Naive B cell (primary cell): ENCODE measurements around the gene RFXAP. TPM values are rescaled to one million over a fixed set of nuclear protein-coding genes. Genes with fewer than 3 reads are reported as not detected.
"Not testable (repeated sequence)": the region's sequence is repeated elsewhere in the genome, so short reads cannot be mapped to it uniquely, and the experiment has no call there.

ENCODE experiments used
- ATAC-seq, 2 donors: fragments of 150-1000 bp; cut with Tn5 transposase; 2 replicates each; pipeline ENCODE4 v1.10.0; 2021; ENCODE audit warnings: low read depth in 2 of 2, mild to moderate bottlenecking in 2 of 2, moderate library complexity in 2 of 2
- DNase-seq: peaks from one replicate; pipeline ENCODE4 v3.0.0; 2022
- H3K27ac Mint-ChIP-seq, 6 donors: one replicate each; pipeline ENCODE4 v1.8.0; 2020 to 2022; ENCODE audit warnings: mild to moderate bottlenecking in 6 of 6, mixed read lengths in 6 of 6, moderate library complexity in 5 of 6, inconsistent platforms in 2 of 6
- H3K27me3 Mint-ChIP-seq, 3 donors: one replicate each; pipeline ENCODE4 v1.8.0; 2021 to 2022; ENCODE audit warnings: mixed read lengths in 3 of 3, mild to moderate bottlenecking in 1 of 3
- H3K36me3 Mint-ChIP-seq, 2 donors: one replicate each; pipeline ENCODE4 v1.8.0; 2020 to 2022; ENCODE audit warnings: mixed read lengths in 2 of 2, inconsistent platforms in 1 of 2, mild to moderate bottlenecking in 1 of 2
- H3K4me1 Mint-ChIP-seq, 3 donors: one replicate each; pipeline ENCODE4 v1.8.0; 2020 to 2022; ENCODE audit warnings: mixed read lengths in 3 of 3, inconsistent platforms in 1 of 3, mild to moderate bottlenecking in 1 of 3, moderate library complexity in 1 of 3
- H3K4me3 Mint-ChIP-seq, 8 donors: one replicate each; pipeline ENCODE4 v1.8.0; 2020 to 2022; ENCODE audit warnings: mild to moderate bottlenecking in 8 of 8, mixed read lengths in 8 of 8, moderate library complexity in 8 of 8, inconsistent platforms in 2 of 8
- H3K9me3 Mint-ChIP-seq, 7 donors: one replicate each; pipeline ENCODE4 v1.8.0; 2020 to 2022; ENCODE audit warnings: mixed read lengths in 7 of 7, mild to moderate bottlenecking in 5 of 7, inconsistent platforms in 2 of 7, moderate library complexity in 1 of 7
- polyA plus RNA-seq, 6 donors: library from polyadenylated mRNA; unstranded; fragments of 300-500 nt; fragmentation: Illumina TruSeq; gene quantifications; one replicate each; pipeline ENCODE4 v1.2.3, GENCODE V29; 2021; ENCODE audit warnings: low read depth in 6 of 6

The RFXAP gene, protein sequence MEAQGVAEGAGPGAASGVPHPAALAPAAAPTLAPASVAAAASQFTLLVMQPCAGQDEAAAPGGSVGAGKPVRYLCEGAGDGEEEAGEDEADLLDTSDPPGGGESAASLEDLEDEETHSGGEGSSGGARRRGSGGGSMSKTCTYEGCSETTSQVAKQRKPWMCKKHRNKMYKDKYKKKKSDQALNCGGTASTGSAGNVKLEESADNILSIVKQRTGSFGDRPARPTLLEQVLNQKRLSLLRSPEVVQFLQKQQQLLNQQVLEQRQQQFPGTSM
- polyA plus RNA-seq, result 10 to 100 TPM in 1 of 6 donors, 1 to 10 TPM in 5; 3.3 to 10.3 (median 6.1) TPM

DNA sequence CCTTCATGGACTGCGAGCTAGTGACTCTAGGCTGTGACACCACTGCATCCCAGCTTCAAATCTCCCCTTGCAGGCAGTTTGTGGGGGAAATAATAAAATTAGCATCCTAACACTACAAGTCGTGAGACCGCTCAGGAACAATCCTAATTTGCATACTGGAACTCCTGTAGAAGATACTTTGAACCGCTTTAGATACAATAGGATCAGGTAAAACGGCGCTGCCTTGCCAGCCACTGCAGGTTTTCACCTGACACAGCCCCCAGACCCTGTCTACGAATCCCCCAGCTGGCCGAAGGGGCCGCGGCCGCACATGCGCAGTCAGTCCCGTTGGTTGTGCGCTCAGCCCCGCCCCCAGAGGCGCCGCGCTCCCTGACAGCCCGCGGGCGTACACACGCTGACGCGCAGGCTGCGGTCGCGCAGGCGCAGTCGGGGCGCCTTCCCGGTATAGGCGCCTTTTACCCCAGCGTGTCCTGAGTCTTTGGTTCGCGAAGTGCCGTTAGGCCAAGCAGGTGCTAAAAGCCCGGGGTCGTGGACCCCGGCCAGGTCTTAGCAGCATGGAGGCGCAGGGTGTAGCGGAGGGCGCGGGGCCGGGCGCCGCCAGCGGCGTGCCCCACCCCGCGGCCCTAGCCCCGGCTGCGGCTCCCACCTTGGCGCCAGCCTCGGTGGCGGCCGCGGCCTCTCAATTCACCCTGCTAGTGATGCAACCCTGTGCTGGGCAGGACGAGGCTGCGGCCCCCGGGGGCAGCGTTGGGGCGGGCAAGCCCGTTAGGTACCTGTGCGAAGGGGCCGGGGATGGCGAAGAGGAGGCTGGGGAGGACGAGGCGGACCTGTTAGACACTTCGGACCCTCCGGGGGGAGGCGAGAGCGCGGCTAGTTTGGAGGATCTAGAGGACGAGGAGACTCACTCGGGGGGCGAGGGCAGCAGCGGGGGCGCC is at the start of gene RFXAP:
TSS of gene RFXAP (plus strand) at position 419 of the 935 bp plus-strand sequence. CDS start at position 555, 136 bp downstream.
- DNase-seq (peak; percentile 91), ATAC-seq (peak; percentile 92 to 93)
- H3K9me3 Mint-ChIP-seq, result no peaks in the 10 kb centered on the region
- peaks cover 25 to 49% (median 44%) of the 10 kb centered on the region in 3 donors for H3K4me1 Mint-ChIP-seq
- H3K36me3 Mint-ChIP-seq, result no peaks in the 10 kb centered on the region
- peaks cover 7 to 9% (median 7%) of the 10 kb centered on the region in 3 donors for H3K27me3 Mint-ChIP-seq
- peak within 1 kb of the TSS; percentile 88 to 99 (median 95) for H3K27ac Mint-ChIP-seq
- H3K4me3 Mint-ChIP-seq, result peak within 1 kb of the TSS; percentile 92 to 98 (median 96)

DNA sequence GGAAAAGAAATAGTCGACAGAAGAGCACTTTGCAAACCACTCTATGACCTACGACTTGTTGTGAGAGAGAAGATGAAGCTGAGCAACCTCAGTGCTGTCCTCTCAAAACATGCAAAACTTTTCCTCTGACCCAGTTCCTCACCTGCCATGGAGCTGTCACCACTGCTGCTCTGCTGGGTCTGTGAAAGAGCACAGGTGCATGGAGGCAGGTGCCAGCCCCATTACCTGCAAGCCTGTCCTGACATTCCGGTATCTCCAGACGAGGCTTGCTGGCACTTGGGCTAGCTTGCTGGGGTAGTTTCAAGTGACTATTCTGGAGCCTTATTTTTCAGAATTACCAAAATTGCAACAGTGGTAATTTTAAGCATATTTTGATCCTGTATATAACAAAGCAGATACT is 49.5 kb upstream of the RFXAP start:
- H3K4me1 Mint-ChIP-seq, result peaks cover 0 to 4% (median 0%) of the 10 kb centered on the region in 3 donors
- peak overlapping the region in 1 of 6 donors; percentile 23 for H3K27ac Mint-ChIP-seq
- H3K9me3 Mint-ChIP-seq, result peaks cover 2 to 22% (median 14%) of the 10 kb centered on the region in 7 donors
- H3K27me3 Mint-ChIP-seq, result peaks cover 31 to 43% (median 41%) of the 10 kb centered on the region in 3 donors
- DNase-seq (no peak), ATAC-seq (no peak)
- H3K36me3 Mint-ChIP-seq, result peaks cover 5 to 19% of the 10 kb centered on the region in 2 donors
- no peak overlapping the region for H3K4me3 Mint-ChIP-seq

DNA sequence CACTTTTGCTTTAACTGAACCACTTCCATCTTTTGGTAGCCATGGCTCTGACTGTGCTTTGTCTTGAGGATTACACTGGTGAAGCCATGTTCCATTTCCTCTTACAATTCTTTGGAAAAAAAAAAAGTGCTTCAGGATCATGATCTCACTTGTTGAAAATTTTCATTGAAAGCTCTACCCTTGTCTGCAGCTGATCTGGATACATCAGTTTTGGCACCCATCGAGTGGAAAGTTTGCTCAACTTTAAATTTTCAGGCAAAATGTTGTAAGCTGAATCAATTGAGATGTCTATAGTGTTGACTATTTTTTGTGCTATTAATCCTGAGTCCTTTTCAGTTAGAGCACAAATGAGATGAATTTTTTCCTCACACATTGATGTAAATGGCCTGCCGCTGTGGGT is 48.3 kb upstream of the RFXAP start:
- peaks cover 2 to 22% (median 13%) of the 10 kb centered on the region in 7 donors for H3K9me3 Mint-ChIP-seq
- H3K36me3 Mint-ChIP-seq, result peaks cover 5 to 16% of the 10 kb centered on the region in 2 donors

DNA sequence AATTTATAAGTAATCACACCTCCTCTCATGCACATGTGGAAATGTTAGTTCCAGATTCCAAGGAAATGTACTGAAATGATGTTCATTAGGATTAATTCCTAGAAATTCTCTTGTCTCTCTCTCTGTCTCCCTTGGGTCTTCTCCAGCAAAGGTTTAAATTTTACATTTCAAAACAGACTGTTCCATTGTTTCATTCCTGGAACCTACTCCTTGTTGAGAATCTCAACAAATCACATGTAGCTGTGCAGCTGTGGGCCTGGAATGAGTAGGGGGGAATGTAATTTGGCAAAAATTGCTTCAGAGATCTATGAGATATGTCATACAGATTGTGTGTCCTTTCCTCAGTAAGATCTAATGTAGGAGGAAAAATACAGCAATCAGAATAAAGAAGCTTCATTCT is 46.2 kb upstream of the RFXAP start:
- Mint-ChIP-seq H3K36me3 (no peaks in the 10 kb centered on the region), H3K27me3 (peaks cover 31 to 49% (median 47%) of the 10 kb centered on the region in 3 donors), H3K9me3 (peaks cover 0 to 7% (median 0%) of the 10 kb centered on the region in 7 donors), H3K27ac (no peak overlapping the region), H3K4me3 (no peak overlapping the region), H3K4me1 (peaks cover 0 to 4% (median 0%) of the 10 kb centered on the region in 3 donors)
- ATAC-seq (no peak), DNase-seq (no peak)

More for the DNA sequence above, 48.3 kb upstream of the RFXAP start:
- Mint-ChIP-seq H3K27me3 (peaks cover 27 to 42% (median 39%) of the 10 kb centered on the region in 3 donors), H3K27ac (no peak overlapping the region), H3K4me3 (no peak overlapping the region), H3K4me1 (peaks cover 0 to 4% (median 0%) of the 10 kb centered on the region in 3 donors)
- ATAC-seq (no peak), DNase-seq (no peak)

DNA sequence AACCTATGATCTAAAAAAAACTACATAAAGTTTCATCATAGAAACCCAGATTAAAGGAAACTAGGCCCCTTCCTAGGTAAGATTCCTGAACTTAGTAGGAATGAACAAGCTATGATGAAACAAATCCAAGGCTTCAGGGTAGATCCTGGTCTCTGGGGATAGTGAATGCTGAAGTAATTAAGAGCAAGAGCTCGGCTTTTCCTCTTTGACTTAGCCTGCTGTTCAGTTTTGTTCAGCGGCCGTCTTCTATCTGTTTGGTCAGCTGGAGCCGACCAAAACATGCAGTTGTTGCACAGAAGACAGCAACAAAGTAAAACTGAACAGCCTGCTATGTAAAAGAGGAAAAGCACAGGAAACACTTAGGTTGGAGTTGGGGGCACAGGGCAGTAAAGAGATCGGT is 44.1 kb upstream of the RFXAP start:
- peaks cover 35 to 54% (median 50%) of the 10 kb centered on the region in 3 donors for H3K27me3 Mint-ChIP-seq
- peaks cover 0 to 3% (median 0%) of the 10 kb centered on the region in 7 donors for H3K9me3 Mint-ChIP-seq
- no peak overlapping the region for H3K27ac Mint-ChIP-seq
- H3K4me1 Mint-ChIP-seq, result no peaks in the 10 kb centered on the region
- no peaks in the 10 kb centered on the region for H3K36me3 Mint-ChIP-seq
- H3K4me3 Mint-ChIP-seq, result no peak overlapping the region
- DNase-seq, result no peak
- ATAC-seq, result no peak

DNA sequence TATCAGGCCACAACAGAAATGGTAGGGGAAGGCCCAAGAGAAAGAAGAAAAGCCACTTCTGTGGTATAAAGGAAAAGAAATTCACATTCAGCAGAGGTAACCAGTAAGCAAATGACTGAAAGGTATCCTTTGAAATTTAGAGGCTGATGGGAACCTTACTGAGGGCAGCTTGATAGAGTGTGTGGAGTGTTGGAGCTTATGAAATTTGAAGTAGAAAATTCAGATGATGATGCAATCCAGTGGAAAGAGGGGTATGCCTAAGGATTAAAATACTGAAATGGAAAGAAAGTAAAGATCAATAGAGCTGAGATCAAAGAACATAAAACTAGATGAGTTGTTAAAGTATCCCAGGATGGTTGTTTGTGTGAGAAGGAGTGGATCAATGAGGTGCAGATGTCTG is 42.8 kb upstream of the RFXAP start:
- DNase-seq (no peak), ATAC-seq (no peak)
- no peak overlapping the region for H3K27ac Mint-ChIP-seq
- H3K9me3 Mint-ChIP-seq, result peaks cover 0 to 3% (median 0%) of the 10 kb centered on the region in 7 donors
- H3K4me3 Mint-ChIP-seq, result no peak overlapping the region
- H3K36me3 Mint-ChIP-seq, result no peaks in the 10 kb centered on the region
- peaks cover 31 to 54% (median 50%) of the 10 kb centered on the region in 3 donors for H3K27me3 Mint-ChIP-seq
- H3K4me1 Mint-ChIP-seq, result no peaks in the 10 kb centered on the region

DNA sequence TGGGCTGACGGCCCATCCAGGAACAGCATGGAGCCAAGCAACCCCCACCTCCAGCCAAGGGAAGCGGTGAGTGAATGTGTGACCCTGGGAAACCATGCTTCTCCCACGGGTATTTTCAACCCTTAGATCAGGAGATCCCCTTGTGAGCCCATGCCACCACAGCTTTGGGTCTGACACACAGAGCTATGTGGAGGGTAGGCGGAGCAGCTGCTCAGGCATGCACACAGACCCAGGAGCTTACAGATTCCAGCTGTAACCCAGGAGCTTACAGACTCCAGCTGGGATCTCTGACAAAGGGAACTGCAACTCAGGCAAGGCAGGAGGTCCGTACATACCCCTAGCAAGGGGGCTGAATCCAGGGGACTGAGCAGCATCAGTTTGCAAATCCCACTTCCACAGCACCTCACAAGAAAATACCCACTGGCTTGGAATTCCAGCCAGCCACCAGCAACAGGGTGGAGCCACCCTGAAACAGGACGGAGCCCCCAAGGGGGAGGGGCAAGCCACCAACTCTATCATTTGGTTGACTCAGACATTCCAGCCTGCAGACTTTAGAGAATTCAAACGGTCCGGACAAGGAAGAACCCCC is 40.8 kb upstream of the RFXAP start:
- Mint-ChIP-seq H3K27ac (peak overlapping the region in 1 of 6 donors; percentile 27), H3K4me3 (no peak overlapping the region), H3K9me3 (peaks cover 0 to 3% (median 0%) of the 10 kb centered on the region in 7 donors), H3K36me3 (no peaks in the 10 kb centered on the region), H3K4me1 (no peaks in the 10 kb centered on the region), H3K27me3 (peaks cover 31 to 53% (median 53%) of the 10 kb centered on the region in 3 donors)
- ATAC-seq (no peak), DNase-seq (no peak)

DNA sequence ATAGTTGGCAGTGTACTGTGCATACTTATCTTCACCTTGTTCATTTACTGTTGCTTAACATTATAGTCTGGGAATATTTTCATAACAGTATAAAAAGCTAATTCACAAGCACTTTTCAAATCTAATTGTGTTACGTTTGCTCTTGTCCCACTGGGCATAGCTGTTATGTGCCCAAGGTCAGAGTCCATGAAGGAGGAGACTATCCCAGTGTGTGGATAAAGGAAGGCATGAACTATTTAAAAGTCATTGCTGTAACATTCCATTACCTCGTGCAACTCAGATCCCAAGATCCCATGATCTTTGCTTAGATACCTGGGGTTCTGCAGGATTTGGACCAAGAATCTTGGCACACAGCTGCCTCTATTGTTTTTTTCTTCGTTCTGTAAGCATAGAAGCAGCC is 35.1 kb upstream of the RFXAP start:
- Mint-ChIP-seq H3K9me3 (peaks cover 0 to 6% (median 3%) of the 10 kb centered on the region in 7 donors), H3K36me3 (no peaks in the 10 kb centered on the region), H3K4me1 (peaks cover 0 to 5% (median 0%) of the 10 kb centered on the region in 3 donors), H3K4me3 (no peak overlapping the region), H3K27ac (no peak overlapping the region), H3K27me3 (peaks cover 4 to 20% (median 11%) of the 10 kb centered on the region in 3 donors)
- no peak for ATAC-seq
- DNase-seq, result no peak

DNA sequence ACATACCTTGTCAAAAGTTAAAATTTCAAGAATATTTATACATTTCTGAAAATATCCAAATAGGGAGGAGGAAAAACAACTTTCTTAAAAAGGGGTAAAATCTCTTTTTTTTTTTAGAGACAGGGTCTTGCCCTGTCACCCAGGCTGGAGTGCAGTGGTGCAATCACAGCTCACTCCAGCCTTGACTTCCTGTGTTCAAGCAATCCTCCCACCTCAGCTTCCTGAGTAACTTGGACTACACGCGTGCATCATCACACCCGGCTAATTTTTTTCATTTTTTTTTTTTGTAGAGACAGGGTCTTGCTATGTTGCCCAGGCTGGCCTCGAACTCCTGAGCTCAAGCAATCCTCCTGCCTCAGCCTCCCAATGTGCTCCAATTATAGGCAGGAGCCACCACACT is 32.8 kb upstream of the RFXAP start:
- not testable (repeated sequence) for H3K27ac Mint-ChIP-seq, H3K4me3 Mint-ChIP-seq, ATAC-seq, DNase-seq, H3K9me3 Mint-ChIP-seq, H3K36me3 Mint-ChIP-seq, H3K4me1 Mint-ChIP-seq
- H3K27me3 Mint-ChIP-seq, result peaks cover 4 to 14% (median 11%) of the 10 kb centered on the region in 3 donors

DNA sequence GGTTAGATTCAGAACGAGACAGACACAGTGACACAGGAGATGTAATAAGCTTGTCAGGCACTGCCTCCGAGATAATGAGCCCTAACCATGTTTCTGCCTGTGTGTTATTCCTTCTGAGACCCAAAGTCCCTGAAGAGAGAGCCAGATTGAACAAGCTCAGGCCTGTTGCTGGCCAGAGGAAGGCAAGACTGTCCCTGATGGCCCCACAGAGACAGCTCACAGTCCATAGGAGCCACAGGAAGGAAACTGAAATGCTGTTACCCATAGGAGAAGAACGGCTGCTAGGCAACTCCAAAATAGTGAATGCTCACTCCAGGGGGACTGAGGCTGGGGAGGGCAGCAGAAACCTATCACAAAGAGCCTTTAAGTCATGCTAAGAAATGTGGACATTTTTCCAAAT is 31.8 kb upstream of the RFXAP start:
- H3K4me1 Mint-ChIP-seq, result peaks cover 0 to 5% (median 0%) of the 10 kb centered on the region in 3 donors
- ATAC-seq, result no peak
- no peak overlapping the region for H3K4me3 Mint-ChIP-seq
- H3K27ac Mint-ChIP-seq, result peak overlapping the region in 3 of 6 donors; percentile 2 to 59 (median 39)
- DNase-seq, result no peak
- H3K9me3 Mint-ChIP-seq, result peaks cover 0 to 6% (median 0%) of the 10 kb centered on the region in 7 donors
- no peaks in the 10 kb centered on the region for H3K36me3 Mint-ChIP-seq
- peaks cover 10 to 11% (median 10%) of the 10 kb centered on the region in 3 donors for H3K27me3 Mint-ChIP-seq

DNA sequence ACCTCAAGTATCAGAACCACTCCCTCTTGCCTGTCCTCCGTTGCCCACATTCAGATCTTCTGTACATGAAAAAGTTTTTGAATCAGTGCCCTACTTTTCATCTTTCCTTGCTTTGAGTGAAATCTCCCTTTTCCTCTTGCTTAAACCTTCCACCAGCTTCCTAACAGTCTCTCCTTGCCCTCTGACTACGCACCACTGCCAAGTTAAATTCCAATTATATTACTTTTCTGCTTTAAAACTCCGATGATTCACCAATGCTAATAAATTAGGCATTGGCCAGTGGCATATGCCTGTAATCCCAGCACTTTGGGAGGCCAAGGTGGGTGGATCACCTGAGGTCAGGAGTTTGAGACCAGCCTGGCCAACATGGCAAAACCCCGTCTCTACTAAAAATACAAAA is 30.7 kb upstream of the RFXAP start:
- no peaks in the 10 kb centered on the region for H3K36me3 Mint-ChIP-seq
- peaks cover 0 to 6% (median 0%) of the 10 kb centered on the region in 7 donors for H3K9me3 Mint-ChIP-seq
- H3K27me3 Mint-ChIP-seq, result peaks cover under 1 to 10% (median under 1%) of the 10 kb centered on the region in 3 donors
- H3K4me1 Mint-ChIP-seq, result peaks cover 0 to 5% (median 0%) of the 10 kb centered on the region in 3 donors
- no peak overlapping the region for H3K4me3 Mint-ChIP-seq
- ATAC-seq (no peak), DNase-seq (no peak)
- H3K27ac Mint-ChIP-seq, result peak overlapping the region in 2 of 6 donors; percentile 2 to 70

DNA sequence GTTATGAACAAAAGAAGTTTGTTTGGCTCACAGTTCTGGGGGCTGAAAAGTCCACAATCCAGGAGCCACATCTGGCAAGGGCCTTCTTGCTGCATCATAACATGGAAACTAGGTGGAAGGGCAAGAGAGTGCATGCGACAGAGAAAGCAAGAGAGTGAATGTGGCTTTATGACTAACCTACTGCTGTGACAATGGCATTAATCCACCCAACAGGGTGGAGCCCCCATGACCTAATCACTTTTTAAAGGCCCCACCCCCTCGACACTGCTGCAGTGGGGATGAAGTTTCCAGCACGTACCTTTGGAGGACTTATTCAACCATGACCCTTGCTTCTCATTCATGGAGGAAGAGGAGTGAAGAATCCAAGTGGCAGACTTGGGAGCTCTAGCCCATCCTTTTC is 30.0 kb upstream of the RFXAP start:
- no peaks in the 10 kb centered on the region for H3K36me3 Mint-ChIP-seq
- no peak for ATAC-seq
- H3K4me3 Mint-ChIP-seq, result no peak overlapping the region

DNA sequence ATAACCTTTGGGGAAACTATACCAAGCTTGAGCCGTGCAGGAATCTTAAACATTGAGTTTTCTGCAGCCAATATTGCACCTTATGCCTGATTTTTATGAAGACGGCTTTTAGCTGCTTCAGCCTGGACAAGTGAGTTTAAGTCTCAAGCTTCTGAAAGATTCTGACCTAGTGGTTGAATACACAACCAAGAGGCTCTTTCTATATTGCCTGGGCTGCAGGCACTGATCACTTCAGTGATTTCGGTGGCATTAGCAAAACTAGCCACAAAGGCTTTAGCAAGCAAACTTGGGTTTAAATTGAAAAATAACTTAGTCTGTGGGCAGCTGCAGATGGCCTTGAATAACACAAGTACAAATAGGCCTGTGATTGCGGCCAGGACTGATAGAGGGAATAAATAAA is 29.3 kb upstream of the RFXAP start:
- H3K9me3 Mint-ChIP-seq, result peaks cover 0 to 6% (median 0%) of the 10 kb centered on the region in 7 donors
- no peaks in the 10 kb centered on the region for H3K36me3 Mint-ChIP-seq
- peaks cover 0 to 5% (median 0%) of the 10 kb centered on the region in 3 donors for H3K4me1 Mint-ChIP-seq
- ATAC-seq (no peak), DNase-seq (no peak)
- H3K27ac Mint-ChIP-seq, result no peak overlapping the region
- H3K27me3 Mint-ChIP-seq, result peaks cover 0 to 14% (median 0%) of the 10 kb centered on the region in 3 donors
- no peak overlapping the region for H3K4me3 Mint-ChIP-seq

More for the DNA sequence above, 30.0 kb upstream of the RFXAP start:
- H3K4me1 Mint-ChIP-seq, result peaks cover 0 to 5% (median 0%) of the 10 kb centered on the region in 3 donors
- H3K27ac Mint-ChIP-seq, result no peak overlapping the region
- H3K27me3 Mint-ChIP-seq, result peaks cover 0 to 13% (median 0%) of the 10 kb centered on the region in 3 donors
- DNase-seq, result no peak
- peaks cover 0 to 6% (median 0%) of the 10 kb centered on the region in 7 donors for H3K9me3 Mint-ChIP-seq
